Testis (tissue), 2 donors: Measurements from ENCODE around the gene DCDC2B.

ENCODE experiments used
- POLR2A ChIP-seq: fragments of 450-650 bp; IDR thresholded peaks from one replicate; pipeline ENCODE4 v1.6.1; 2017; ENCODE audit warnings: antibody characterized with exemption, mild to moderate bottlenecking, moderate library complexity
- TF ChIP-seq, protein P1 (sequence below), 3 experiments: fragments of 450-650 bp in 2 of 3; fragments of 200-600 bp in 1 of 3; sonication (generic) in 1 of 3; IDR thresholded peaks; one replicate each; pipeline ENCODE4 v1.5.1; 2016 to 2019; ENCODE audit warnings: antibody characterized with exemption in 3 of 3, mild to moderate bottlenecking in 2 of 3, moderate library complexity in 1 of 3

DNA sequence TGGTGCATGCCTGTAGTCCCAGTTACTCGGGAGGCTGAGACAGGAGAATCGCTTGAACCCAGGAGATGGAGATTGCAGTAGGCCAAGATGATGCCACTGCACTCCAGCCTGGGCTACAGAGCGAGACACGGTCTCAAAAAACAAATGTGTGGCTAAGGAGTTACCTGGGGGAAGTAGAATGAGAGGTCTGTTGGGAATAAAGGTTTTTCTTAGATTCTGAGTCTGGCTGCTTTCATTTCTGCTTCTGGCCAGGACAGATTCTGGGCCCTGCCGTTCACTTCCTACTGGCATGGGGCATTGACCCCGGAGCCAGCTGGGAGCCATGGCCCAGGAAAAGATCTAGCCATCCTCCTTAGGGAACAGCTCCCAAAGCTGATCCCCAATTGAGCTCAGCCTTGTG, 420 bp upstream of the DCDC2B start:
- TF ChIP-seq, protein P1, sequence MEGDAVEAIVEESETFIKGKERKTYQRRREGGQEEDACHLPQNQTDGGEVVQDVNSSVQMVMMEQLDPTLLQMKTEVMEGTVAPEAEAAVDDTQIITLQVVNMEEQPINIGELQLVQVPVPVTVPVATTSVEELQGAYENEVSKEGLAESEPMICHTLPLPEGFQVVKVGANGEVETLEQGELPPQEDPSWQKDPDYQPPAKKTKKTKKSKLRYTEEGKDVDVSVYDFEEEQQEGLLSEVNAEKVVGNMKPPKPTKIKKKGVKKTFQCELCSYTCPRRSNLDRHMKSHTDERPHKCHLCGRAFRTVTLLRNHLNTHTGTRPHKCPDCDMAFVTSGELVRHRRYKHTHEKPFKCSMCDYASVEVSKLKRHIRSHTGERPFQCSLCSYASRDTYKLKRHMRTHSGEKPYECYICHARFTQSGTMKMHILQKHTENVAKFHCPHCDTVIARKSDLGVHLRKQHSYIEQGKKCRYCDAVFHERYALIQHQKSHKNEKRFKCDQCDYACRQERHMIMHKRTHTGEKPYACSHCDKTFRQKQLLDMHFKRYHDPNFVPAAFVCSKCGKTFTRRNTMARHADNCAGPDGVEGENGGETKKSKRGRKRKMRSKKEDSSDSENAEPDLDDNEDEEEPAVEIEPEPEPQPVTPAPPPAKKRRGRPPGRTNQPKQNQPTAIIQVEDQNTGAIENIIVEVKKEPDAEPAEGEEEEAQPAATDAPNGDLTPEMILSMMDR (IDR thresholded peaks at IDR 0.05) = no peak
- TF ChIP-seq POLR2A = no peak
